Right cardiac atrium (tissue), 5 donors: Measurements from ENCODE around the gene TENM4. TPM values are rescaled to one million over a fixed set of nuclear protein-coding genes. Genes with fewer than 3 reads are reported as not detected.

Source experiments
- ATAC-seq, 2 donors: fragments of 200-7000 bp; cut with Tn5 transposase; one replicate each; pipeline versions ENCODE4 v1.8.0 to v1.9.1; 2020; ENCODE audit warnings: moderate library complexity in 2 of 2, mild to moderate bottlenecking in 1 of 2
- DNase-seq, 3 donors: peaks; one replicate each; pipeline ENCODE4 v3.0.0-alpha.2; 2020
- H3K27ac ChIP-seq: one replicate; pipeline ENCODE4 v1.5.1; 2013; ENCODE audit warnings: mild to moderate bottlenecking, low read length, control low read depth, moderate library complexity
- H3K27me3 ChIP-seq: one replicate; pipeline ENCODE4 v1.6.1; 2013; ENCODE audit not compliant: control insufficient read depth, insufficient read depth
- H3K4me1 ChIP-seq: one replicate; pipeline ENCODE4 v1.6.1; 2013; ENCODE audit warnings: low read length; ENCODE audit not compliant: control insufficient read depth, insufficient read depth
- H3K4me3 ChIP-seq: one replicate; pipeline ENCODE4 v1.5.1; 2013; ENCODE audit warnings: low read length, control low read depth
- H3K9me3 ChIP-seq: one replicate; pipeline ENCODE4 v1.6.1; 2013; ENCODE audit warnings: low read length; ENCODE audit not compliant: control insufficient read depth
- WGBS: extraction: QIAGEN DNeasy Blood & Tissue Kit; methylation state at CpG from one replicate; pipeline ENCODE4 v1.1.7; 2013; 5-methylcytosine and 5-hydroxymethylcytosine counted together
- intact Hi-C, 4 donors: fragments of 100-400 bp; cut with DNase I; formaldehyde crosslinking; loops; one replicate each; pipeline versions ENCODE4 v1.11.0 to v1.14.0; 2022 to 2023
- polyA plus RNA-seq: library from polyadenylated mRNA; stranded (reverse); fragments of 200-250 nt; gene quantifications from one replicate; pipeline ENCODE4 v1.2.3, GENCODE V29; 2013
- total RNA-seq, 4 donors: library from RNA; stranded (reverse); fragmentation: NEBNext Ultra II Directional; extraction: Animal tissue kit (Norgen Biotek cat#: 25700); gene quantifications; one replicate each; pipeline ENCODE4 v1.2.1, GENCODE V29; 2021
- donor health status: healthy with polysubstance abuse.
- donor health status: DM: no; HTN: yes; CAD: no.
- donor health status: DM: no; HTN: no; CAD: no.
- donor health status: DM: no; HTN: yes; CAD: no; lungs with severe emphysema.
- donor health status: DM: yes; HTN: yes; CAD: no.

The TENM4 gene
- total and polyA plus RNA-seq, 5 donors, result 0.26 to 2.3 (median 0.71) TPM

- ATAC-seq, result no peak
- no peaks in the 10 kb centered on the region for H3K27me3 ChIP-seq
- H3K9me3 ChIP-seq, result no peaks in the 10 kb centered on the region
- no peaks in the 10 kb centered on the region for H3K4me1 ChIP-seq
- DNase-seq, result no peak
- no peak overlapping the region for H3K4me3 ChIP-seq
- no peak overlapping the region for H3K27ac ChIP-seq
- intact Hi-C loops, result no loop called here
- WGBS, result 94% methylated on average over 1 of the region's 1 CpG
These were observed 37.0 kb downstream of the TENM4 start for GRCh38 chr11:79403839-79404238.

- Histone ChIP-seq H3K4me3 (no peak overlapping the region), H3K27ac (no peak overlapping the region), H3K9me3 (no peaks in the 10 kb centered on the region), H3K27me3 (no peaks in the 10 kb centered on the region), H3K4me1 (no peaks in the 10 kb centered on the region)
- 76% methylated on average over 3 of the region's 3 CpGs for WGBS
- ATAC-seq (no peak), DNase-seq (no peak)
- intact Hi-C loops, result no loop called here
These were observed 37.9 kb downstream of the TENM4 start for GRCh38 chr11:79402912-79403311.

- intact Hi-C loops, result no loop called here
- WGBS, result 69% methylated on average over 4 of the region's 4 CpGs
- H3K27ac ChIP-seq, result no peak overlapping the region
- H3K9me3 ChIP-seq, result no peaks in the 10 kb centered on the region
- no peak overlapping the region for H3K4me3 ChIP-seq
- peak in 1 of 2 donors; percentile 67 for ATAC-seq
- peak; percentile 23 to 60 (median 52) for DNase-seq
- no peaks in the 10 kb centered on the region for H3K27me3 ChIP-seq
- no peaks in the 10 kb centered on the region for H3K4me1 ChIP-seq
These were observed 40.0 kb downstream of the TENM4 start for GRCh38 chr11:79400717-79401330.

- no peaks in the 10 kb centered on the region for H3K4me1 ChIP-seq
- H3K27me3 ChIP-seq, result no peaks in the 10 kb centered on the region
- no peak overlapping the region for H3K4me3 ChIP-seq
- intact Hi-C loops, result no loop called here
- no peak overlapping the region for H3K27ac ChIP-seq
- 48% methylated on average over 2 of the region's 2 CpGs for WGBS
- DNase-seq (no peak), ATAC-seq (no peak)
- no peaks in the 10 kb centered on the region for H3K9me3 ChIP-seq
These were observed 40.6 kb downstream of the TENM4 start for GRCh38 chr11:79400206-79400605.

GRCh38 chr11:79397252-79397651 lies 43.6 kb downstream of the TENM4 start:
- Histone ChIP-seq H3K27me3 (no peaks in the 10 kb centered on the region), H3K9me3 (no peaks in the 10 kb centered on the region), H3K27ac (no peak overlapping the region), H3K4me1 (no peaks in the 10 kb centered on the region), H3K4me3 (no peak overlapping the region)
- DNase-seq (no peak), ATAC-seq (no peak)
- intact Hi-C loops, result no loop called here
- WGBS, result 63% methylated on average over 1 of the region's 1 CpG

- no peaks in the 10 kb centered on the region for H3K4me1 ChIP-seq
- WGBS, result 85% methylated on average over 4 of the region's 4 CpGs
- no peaks in the 10 kb centered on the region for H3K9me3 ChIP-seq
- no peak overlapping the region for H3K27ac ChIP-seq
- DNase-seq, result no peak
- no peak overlapping the region for H3K4me3 ChIP-seq
- intact Hi-C loops, result no loop called here
- no peak for ATAC-seq
- no peaks in the 10 kb centered on the region for H3K27me3 ChIP-seq
These were observed 44.2 kb downstream of the TENM4 start for GRCh38 chr11:79396674-79397073.

- H3K4me3 ChIP-seq, result no peak overlapping the region
- ATAC-seq, result no peak
- H3K27ac ChIP-seq, result no peak overlapping the region
- H3K27me3 ChIP-seq, result no peaks in the 10 kb centered on the region
- DNase-seq, result no peak
- no peaks in the 10 kb centered on the region for H3K9me3 ChIP-seq
- intact Hi-C loops, result no loop called here
- no peaks in the 10 kb centered on the region for H3K4me1 ChIP-seq
These were observed 44.8 kb downstream of the TENM4 start for GRCh38 chr11:79396001-79396400.

GRCh38 chr11:79393362-79394043 lies 47.3 kb downstream of the TENM4 start:
- 50% methylated on average over 9 of the region's 9 CpGs for WGBS
- intact Hi-C loops, result no loop called here
- ATAC-seq, result no peak

GRCh38 chr11:79392161-79392560 lies 48.7 kb downstream of the TENM4 start:
- ATAC-seq, result no peak
- no peak for DNase-seq
- intact Hi-C loops, result no loop called here

More at GRCh38 chr11:79393362-79394043, 47.3 kb downstream of the TENM4 start:
- H3K27ac ChIP-seq, result no peak overlapping the region
- no peak overlapping the region for H3K4me3 ChIP-seq
- no peaks in the 10 kb centered on the region for H3K4me1 ChIP-seq
- H3K9me3 ChIP-seq, result no peaks in the 10 kb centered on the region
- no peak for DNase-seq
- H3K27me3 ChIP-seq, result no peaks in the 10 kb centered on the region

GRCh38 chr11:79390923-79391322 lies 49.9 kb downstream of the TENM4 start:
- Histone ChIP-seq H3K4me1 (no peaks in the 10 kb centered on the region), H3K27me3 (no peaks in the 10 kb centered on the region), H3K4me3 (no peak overlapping the region), H3K9me3 (no peaks in the 10 kb centered on the region), H3K27ac (no peak overlapping the region)
- WGBS, result 48% methylated on average over 2 of the region's 2 CpGs
- DNase-seq (no peak), ATAC-seq (no peak)
- intact Hi-C loops, result no loop called here

More at GRCh38 chr11:79392161-79392560, 48.7 kb downstream of the TENM4 start:
- H3K9me3 ChIP-seq, result no peaks in the 10 kb centered on the region
- H3K27ac ChIP-seq, result no peak overlapping the region
- no peaks in the 10 kb centered on the region for H3K27me3 ChIP-seq
- no peak overlapping the region for H3K4me3 ChIP-seq
- H3K4me1 ChIP-seq, result no peaks in the 10 kb centered on the region
- WGBS, result 54% methylated on average over 4 of the region's 4 CpGs

- DNase-seq, result no peak
- Histone ChIP-seq H3K27ac (no peak overlapping the region), H3K4me3 (no peak overlapping the region), H3K9me3 (no peaks in the 10 kb centered on the region), H3K4me1 (no peaks in the 10 kb centered on the region), H3K27me3 (no peaks in the 10 kb centered on the region)
- 93% methylated on average over 2 of the region's 2 CpGs for WGBS
- intact Hi-C loops, result no loop called here
- no peak for ATAC-seq
These were observed 50.4 kb downstream of the TENM4 start for GRCh38 chr11:79390477-79390876.
